ENCODE measurements around the gene RTN4RL1.
A peak's percentile ranks its signal among the peaks of the same experiment; 100 is the strongest.

The RTN4RL1 gene

DNA sequence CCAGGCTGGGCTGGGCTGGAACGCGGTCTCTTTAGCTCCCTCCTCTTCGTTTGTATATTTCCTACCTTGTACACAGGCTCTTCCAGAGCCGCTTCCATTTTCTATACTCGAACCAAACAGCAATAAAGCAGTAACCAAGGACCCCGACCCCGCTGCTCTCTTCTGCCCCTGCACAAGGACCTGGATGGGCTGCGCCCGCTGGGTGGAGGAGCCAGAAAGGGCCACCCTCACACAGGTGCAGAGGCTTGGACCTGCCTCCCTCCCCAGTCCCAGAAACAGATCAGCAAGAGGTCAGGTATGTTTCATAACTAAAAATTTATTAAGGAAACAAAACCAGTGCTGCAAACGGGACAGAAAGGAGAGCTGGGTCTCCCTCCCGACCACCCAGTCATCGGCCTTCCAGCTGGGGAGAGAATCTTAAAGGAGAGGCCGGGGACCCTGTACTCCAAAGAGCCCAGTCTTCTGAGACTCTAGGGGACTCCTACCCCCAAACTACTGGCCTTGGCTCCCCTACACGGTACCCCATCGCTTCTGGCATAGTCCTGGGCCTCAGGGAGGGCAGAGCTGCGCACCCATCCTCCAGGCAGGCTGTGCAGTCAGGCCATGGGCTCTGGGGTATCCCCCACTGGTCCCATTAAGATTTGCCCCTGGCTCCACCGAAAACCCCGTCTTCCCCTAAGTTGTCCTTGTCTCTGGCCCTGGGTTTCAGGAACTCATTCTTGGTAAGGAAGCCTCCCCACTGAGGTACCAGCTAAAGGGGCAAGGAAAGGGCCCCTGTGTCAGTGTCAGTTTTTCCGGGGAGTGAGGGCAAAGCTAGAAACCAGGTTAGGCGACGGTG, 34.6 kb upstream of the RTN4RL1 start:
- no peak for DNase-seq

DNA sequence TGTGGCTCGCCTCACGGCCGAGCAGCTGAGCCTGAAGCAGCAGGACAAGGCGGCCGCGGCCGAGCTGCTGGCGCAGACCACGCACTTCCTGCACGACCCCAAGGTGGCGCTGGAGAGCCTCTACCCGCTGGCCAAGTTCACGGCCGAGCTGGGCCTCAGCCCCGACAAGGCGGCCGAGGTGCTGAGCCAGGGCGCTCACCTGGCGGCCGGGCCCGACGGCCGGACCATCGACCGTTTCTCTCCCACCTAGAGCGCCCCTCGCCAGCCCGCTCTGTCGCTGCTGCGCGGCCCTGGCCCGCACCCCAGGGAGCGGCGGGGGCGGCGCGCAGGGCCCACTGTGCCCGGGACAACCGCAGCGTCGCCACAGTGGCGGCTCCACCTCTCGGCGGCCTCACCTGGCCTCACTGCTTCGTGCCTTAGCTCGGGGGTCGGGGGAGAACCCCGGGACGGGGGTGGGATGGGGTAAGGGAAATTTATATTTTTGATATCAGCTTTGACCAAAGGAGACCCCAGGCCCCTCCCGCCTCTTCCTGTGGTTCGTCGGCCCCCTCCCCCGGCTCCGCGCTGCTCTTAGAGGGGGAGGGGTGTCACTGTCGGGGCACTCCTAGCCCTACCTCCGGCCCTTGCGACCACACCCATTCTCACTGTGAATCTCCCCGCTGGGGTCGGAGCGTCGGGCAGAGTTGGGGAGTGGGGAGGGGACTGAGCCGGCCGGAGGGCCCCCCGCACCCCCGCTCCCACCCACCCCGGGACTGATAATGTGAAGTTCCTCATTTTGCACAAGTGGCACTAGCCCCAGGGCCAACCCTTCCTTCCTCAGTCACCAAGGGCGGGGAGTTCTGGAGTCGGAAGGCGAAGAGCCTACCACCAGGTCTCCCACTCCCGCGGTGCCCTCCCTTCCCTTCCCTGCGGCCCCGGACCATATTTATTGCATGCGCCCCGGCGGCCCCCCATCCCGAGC, 33.7 kb upstream of the RTN4RL1 start:
- peak in 3 of 4 experiments; percentile 28 to 43 (median 29) for DNase-seq

DNA sequence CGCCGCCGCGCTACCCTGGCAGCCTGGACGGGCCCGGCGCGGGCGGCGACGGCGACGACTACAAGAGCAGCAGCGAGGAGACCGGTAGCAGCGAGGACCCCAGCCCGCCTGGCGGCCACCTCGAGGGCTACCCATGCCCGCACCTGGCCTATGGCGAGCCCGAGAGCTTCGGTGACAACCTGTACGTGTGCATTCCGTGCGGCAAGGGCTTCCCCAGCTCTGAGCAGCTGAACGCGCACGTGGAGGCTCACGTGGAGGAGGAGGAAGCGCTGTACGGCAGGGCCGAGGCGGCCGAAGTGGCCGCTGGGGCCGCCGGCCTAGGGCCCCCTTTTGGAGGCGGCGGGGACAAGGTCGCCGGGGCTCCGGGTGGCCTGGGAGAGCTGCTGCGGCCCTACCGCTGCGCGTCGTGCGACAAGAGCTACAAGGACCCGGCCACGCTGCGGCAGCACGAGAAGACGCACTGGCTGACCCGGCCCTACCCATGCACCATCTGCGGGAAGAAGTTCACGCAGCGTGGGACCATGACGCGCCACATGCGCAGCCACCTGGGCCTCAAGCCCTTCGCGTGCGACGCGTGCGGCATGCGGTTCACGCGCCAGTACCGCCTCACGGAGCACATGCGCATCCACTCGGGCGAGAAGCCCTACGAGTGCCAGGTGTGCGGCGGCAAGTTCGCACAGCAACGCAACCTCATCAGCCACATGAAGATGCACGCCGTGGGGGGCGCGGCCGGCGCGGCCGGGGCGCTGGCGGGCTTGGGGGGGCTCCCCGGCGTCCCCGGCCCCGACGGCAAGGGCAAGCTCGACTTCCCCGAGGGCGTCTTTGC, 32.8 kb upstream of the RTN4RL1 start:
- peak in 1 of 4 experiments; percentile 26 for DNase-seq

DNA sequence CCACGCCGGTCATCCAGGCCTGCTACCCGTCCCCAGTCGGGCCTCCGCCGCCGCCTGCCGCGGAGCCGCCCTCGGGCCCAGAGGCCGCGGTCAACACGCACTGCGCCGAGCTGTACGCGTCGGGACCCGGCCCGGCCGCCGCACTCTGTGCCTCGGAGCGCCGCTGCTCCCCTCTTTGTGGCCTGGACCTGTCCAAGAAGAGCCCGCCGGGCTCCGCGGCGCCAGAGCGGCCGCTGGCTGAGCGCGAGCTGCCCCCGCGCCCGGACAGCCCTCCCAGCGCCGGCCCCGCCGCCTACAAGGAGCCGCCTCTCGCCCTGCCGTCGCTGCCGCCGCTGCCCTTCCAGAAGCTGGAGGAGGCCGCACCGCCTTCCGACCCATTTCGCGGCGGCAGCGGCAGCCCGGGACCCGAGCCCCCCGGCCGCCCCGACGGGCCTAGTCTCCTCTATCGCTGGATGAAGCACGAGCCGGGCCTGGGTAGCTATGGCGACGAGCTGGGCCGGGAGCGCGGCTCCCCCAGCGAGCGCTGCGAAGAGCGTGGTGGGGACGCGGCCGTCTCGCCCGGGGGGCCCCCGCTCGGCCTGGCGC, 32.1 kb upstream of the RTN4RL1 start:
- no peak for DNase-seq

DNA sequence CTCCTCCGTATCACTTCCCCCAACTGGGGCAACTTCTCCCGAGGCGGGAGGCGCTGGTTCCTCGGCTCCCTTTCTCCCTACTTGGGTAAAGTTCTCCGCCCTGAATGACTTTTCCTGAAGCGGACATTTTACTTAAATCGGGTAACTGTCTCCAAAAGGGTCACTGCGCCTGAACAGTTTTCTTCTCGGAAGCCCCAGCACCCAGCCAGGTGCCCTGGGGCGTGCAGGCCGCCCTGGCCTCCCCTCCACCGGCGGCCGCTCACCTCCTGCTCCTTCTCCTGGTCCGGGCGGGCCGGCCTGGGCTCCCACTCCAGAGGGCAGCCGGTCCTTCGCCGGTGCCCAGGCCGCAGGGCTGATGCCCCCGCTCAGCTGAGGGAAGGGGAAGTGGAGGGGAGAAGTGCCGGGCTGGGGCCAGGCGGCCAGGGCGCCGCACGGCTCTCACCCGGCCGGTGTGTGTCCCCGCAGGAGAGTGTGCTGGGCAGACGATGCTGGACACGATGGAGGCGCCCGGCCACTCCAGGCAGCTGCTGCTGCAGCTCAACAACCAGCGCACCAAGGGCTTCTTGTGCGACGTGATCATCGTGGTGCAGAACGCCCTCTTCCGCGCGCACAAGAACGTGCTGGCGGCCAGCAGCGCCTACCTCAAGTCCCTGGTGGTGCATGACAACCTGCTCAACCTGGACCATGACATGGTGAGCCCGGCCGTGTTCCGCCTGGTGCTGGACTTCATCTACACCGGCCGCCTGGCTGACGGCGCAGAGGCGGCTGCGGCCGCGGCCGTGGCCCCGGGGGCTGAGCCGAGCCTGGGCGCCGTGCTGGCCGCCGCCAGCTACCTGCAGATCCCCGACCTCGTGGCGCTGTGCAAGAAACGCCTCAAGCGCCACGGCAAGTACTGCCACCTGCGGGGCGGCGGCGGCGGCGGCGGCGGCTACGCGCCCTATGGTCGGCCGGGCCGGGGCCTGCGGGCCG, 31.4 kb upstream of the RTN4RL1 start:
- peak in 2 of 4 experiments; percentile 23 to 54 for DNase-seq

DNA sequence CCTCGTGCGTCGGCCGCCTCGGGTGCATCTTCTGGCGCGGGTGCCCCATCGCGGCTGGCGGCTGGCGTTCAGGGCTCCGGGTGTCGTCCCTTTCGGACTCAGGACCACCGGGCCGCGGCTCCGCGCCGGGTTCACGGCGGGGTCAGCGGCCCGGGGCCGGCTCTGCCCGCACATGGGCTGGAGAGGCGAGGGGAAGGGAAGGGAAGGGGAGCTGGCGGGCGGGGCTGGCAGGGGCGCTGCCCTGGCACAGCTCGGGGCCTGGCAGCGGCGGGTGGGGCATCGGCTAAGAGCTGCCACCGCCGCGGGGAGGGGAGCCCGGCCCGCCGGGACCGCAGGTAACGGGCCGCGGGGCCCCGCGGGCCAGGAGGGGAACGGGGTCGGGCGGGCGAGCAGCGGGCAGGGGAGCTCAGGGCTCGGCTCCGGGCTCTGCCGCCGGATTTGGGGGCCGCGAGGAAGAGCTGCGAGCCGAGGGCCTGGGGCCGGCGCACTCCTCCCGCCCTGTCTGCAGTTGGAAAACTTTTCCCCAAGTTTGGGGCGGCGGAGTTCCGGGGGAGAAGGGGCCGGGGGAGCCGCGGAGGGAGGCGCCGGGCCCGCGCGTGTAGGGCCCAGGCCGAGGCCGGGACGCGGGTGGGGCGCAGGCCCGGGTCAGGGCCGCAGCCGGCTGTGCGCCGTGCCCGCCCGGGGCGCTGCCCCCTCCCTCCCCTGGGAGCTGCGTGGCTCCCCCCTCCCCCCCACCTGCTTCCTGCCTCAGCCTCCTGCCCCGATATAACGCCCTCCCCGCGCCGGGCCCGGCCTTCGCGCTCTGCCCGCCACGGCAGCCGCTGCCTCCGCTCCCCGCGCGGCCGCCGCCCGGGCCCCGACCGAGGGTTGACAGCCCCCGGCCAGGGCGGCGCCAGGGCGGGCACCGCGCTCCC, 30.4 kb upstream of the RTN4RL1 start:
- peak in 1 of 4 experiments; percentile 25 for DNase-seq

DNA sequence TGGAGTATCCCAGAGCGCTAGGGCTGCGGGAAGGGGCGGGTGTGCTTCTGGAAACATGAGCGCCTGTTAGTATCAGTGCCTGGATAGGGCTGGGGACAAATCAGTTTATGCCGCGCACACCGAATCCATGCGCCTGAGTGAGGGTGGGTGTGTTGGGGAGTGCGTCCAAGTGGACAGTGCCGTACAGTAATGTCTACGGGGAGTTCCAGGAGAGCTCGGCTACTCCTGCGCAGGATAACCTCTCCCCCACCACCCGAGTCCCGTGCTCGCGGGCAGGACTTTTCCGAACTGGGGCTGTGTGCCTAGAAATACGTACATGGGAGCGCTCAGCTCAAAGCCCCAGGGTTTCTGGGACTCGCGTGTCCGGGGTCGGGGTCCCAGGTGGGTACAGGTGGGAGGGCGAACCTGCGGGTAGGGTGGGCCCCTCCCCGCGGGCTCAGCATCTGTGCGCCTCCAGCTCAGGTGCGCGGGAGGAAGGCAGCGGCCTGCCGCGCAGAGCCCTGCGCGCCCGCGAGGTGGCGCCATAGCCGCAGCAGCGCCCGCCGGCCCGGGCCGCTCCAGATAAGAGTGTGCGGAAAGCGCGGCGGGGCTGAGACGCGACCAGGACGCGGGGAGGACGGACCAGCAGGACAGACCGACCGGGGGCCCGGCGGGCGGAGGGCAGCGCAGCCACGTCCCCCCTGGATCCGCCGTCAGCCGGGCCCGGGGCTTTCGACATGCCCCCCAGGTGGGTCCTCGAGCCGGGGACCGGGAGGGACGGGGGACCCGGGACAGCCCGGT, 29.6 kb upstream of the RTN4RL1 start, which contains the start of gene HIC1:
HIC1 (plus strand) TSS at position 592 of the 780 bp plus-strand sequence. CDS start 1,588 bp downstream, outside the sequence.
- DNase-seq, result peak; percentile 62 to 68 (median 63)

DNA sequence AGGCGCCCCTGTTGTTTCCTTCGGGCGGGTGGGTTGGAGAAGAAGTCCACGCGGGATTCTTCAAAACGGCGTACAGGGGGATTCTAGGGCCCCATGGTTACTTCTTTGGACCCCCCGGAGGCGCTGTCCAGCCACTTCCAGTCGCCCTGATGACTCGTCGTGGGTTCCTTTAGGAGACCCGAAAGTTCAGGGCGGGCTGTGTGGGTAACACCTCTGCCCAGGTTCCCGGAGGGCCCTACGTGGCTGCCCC, 29.1 kb upstream of the RTN4RL1 start:
- no peak for DNase-seq

DNA sequence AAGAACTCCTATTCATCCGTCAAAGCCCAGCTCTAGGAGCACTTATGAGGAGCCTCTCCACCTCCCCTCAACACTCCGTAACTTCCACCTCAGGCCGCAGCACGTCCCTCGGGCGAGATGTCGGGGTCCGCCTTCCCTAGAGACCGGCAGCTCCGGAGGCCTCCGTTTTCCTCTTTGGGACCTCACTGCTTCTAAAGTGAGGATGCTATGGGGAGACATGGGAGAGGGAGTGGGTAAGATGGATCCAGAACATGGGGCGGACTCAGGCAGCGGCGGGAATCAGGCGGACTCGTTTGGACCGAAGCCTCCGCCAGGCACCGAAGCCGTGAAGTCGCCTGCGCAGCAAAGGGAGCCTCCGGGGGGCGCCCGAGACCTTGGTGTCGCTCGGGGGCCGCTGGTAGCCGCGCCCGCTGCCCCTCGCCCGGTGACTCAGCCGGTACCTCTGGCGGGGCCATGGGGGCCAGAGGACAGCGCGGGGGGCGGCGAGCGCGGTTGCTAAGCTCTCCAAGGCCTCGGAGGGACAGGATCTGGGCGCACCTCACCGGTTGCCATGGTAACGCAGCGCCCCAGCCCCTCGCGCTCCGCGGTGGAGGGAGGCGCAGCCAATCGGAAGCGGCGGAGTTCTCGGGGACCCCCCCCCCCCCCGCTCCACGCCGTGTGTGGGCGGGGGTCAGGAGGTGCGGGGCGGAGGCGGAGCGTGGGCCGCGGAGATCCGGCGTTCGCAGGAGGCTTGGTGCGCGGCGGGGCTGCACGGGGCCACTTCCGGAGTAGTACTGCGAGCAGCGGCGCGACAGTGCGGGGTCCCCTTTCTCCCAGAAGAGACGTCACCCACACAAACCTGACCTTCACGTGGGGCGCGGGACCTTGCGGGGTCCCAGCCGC, 28.5 kb upstream of the RTN4RL1 start:
- peak; percentile 53 to 76 (median 62) for DNase-seq

DNA sequence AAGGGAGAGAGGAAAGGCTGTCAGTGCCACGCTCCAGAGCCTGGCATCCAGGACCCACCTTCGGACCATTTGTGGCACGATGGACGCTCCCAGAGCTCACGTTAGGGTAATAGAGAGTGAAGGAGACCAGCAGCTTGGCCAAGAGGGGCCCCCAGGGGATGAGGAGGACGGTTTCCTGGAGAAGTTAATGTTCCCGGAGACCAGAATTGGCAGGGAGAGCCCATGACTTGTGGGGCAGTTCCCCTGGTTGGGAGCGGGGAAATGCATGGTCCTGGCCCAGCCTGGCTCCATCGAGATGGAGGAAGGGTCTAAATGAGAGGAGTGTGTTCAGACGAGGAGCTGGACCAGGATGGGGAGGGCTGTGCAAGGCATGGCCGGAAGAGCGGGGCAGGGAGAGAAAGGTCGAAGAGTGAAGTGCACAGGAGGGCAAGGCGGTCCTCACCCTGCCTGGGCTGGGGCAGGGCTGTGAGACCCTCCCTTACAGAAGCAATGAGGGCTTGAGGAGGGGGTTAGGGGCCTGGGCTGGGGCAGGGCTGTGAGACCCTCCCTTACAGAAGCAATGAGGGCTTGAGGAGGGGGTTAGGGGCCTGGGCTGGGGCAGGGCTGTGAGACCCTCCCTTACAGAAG, 26.9 kb upstream of the RTN4RL1 start:
- no peak for DNase-seq

DNA sequence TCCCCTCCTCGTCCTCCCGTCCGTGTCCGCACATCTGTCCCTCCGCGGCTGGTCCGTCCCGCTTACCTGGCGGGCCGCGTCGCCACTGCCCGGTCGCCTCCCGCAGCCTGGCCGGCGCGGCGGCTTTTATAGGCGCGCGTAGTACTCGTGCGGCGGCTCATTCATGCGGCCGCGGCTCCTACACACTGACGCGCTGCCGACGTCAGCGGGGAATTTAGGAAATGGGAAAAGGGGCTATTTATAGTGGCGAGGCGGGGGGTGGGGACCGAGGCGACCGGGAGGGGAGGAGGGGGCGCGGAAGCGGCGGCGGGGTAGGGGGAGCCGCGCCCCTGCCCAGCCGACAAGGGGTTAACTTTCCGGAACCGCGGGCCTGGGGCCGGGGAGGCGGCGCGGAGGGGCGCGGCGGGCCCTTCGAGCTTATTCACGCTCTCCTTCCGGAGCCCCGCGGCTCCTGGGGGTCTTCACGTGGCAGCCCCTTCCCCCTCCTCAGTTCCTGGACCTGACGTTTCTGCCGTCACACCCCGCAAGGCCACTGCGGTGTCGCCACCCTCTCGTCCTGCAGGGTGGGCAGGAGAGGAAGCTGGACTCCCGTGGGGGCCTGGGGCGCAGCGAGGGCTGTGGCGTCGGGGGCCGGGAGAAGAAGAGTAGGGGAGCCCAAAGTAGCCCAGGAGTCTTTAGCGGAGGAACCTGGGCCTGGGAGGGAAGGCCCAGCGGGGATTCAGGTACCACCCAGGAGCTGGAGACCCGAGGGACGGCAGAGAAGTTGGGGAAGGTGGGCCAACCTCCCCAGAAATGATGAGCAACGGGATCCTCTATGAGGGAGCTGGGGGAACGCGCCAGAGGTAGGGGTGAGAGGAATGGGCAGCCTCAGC, 26.2 kb upstream of the RTN4RL1 start:
- DNase-seq, result no peak

DNA sequence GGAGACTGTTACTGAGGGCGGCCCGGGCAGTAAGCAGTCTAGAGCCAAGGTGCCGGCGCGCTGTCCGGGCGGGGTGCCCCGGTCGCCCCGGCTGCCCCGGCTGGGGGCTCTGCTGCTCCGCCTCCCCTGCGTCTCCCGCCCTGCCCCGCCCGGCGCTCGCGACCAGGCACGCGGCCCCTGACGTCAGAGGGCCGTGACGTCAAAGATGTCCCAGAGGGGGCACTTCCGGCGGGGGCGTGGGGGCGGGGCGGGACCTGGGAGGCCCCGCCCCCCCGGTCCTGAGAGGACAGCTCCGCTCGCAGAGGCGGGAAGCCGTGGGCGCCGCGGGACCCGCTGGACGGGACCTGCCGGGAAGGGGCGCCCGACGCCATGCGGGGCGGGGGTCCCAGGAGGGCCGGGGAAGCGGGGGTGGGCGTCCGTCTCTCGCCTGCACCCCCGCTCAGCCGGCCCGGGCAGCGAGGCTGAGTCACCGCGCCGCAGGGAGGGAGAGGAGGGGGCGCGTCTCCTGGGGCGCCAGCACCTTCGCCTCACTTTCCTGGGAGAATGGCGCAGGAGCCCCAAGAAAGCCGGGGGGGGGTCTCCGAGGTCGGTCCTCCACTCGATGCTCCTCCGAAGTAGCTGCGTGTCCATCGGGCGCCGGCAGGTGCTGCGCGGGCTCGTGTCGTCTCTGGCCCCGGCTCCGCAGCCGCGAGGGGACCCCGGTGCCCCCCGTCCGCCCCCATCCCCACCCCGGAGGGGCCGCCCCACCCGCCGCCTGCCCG, 25.3 kb upstream of the RTN4RL1 start:
- peak; percentile 59 to 64 (median 60) for DNase-seq

DNA sequence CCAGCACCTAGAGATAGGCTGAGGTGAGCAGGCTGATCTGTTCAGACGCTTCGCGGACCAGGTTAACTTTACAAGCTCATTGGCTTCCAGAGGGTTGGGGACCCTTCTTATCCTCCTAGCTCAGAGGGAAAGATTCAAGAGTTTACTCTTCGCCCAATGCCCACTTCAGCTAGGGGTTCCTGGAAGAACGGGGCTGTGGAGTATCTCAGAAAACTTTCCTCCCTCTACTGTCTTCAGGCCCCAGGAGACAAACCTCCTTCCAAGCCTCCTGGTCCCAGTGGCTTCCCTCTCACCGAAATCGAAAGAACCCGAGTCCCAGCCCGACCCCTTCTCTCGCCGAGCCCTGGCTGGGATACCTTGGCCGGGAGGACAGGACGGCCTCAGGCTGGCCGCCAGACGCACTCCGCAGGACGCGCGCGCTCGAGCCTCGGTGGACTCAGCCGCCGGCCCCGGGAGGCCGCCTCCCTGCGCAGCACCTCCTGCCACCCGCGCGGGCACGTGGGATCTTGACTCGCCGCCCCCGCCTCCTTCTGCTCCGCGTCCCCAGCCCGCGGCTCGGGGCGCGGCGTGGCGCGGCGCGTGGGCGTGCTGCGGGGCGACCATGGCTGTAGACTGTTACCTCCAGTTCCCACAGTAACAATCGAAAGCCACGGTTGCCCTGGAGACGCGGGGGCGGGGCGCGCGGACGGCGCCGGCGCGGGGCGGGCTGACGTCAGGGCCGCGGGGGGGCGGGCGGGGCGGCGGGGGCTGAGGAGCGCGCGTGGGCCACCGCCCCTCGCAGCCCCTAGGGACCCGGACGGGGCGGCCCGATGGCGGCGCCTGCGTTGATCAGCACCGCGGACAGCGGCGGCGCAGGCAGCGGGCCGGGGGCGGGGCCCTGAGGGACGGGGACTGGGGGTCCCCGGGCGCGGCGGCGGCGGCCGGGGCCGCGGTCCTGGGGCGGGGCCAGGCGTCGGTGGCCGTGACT, 24.5 kb upstream of the RTN4RL1 start:
- peak; percentile 80 to 83 (median 82) for DNase-seq

DNA sequence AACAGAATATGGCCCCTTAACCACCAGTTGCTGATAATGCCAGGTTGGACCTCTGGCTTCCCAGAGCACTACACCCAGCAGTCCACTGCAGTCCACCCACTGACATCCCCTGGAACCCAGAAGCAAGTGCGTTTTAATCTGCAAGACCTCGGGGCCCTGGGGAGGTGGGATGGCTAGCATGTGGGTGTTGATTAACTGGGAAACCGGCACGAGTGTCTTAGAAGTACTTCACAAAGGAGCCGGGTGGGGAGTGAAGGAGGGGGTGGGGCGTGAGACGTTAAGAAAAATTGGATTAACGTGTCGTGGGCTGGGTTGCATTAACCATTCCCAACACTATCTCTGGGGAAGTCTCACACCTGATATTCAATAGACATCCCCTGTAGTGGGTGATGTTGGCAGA, 23.7 kb upstream of the RTN4RL1 start:
- DNase-seq, result no peak

DNA sequence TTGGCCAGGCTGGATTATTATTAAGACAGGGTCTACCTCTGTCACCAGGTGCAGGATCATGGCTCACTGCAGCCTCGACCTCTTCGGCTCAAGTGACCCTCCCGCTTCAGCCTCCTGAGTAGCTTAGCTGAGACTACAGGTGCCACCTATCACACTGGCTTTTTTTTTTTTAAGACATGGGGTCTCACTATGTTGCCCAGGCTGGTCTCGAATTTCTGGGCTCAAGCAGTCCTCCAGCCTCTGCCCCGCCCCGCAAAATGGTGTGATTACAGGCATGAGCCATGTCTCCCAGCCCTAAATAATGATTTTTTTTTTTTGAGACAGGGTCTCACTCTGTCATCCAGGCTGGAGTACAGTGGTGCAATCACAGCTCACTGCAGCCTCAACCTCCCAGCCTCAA, 22.5 kb upstream of the RTN4RL1 start:
- no peak for DNase-seq

Measured in activated CD4-positive, CD25-positive, alpha-beta regulatory T cell (primary cell).